NB4 (cell line): ENCODE data around the gene NCBP2.

Experiments used
- MYC ChIP-seq: IDR thresholded peaks from 2 replicates; pipeline ENCODE4 v1.6.1; 2011; ENCODE audit warnings: low read depth, low read length
- POLR2A ChIP-seq: IDR thresholded peaks from 2 replicates; pipeline ENCODE4 v1.6.1; 2011; ENCODE audit warnings: mild to moderate bottlenecking; ENCODE audit not compliant: insufficient read length; ENCODE audit errors: extremely low read depth
- TF ChIP-seq, protein P1 (sequence below): IDR thresholded peaks from one replicate; pipeline ENCODE4 v1.5.1; 2012; ENCODE audit warnings: low read depth, low read length
- TF ChIP-seq, protein P2 (sequence below): IDR thresholded peaks from 2 replicates; pipeline ENCODE4 v1.6.1; 2011; ENCODE audit warnings: low read depth, low read length

DNA sequence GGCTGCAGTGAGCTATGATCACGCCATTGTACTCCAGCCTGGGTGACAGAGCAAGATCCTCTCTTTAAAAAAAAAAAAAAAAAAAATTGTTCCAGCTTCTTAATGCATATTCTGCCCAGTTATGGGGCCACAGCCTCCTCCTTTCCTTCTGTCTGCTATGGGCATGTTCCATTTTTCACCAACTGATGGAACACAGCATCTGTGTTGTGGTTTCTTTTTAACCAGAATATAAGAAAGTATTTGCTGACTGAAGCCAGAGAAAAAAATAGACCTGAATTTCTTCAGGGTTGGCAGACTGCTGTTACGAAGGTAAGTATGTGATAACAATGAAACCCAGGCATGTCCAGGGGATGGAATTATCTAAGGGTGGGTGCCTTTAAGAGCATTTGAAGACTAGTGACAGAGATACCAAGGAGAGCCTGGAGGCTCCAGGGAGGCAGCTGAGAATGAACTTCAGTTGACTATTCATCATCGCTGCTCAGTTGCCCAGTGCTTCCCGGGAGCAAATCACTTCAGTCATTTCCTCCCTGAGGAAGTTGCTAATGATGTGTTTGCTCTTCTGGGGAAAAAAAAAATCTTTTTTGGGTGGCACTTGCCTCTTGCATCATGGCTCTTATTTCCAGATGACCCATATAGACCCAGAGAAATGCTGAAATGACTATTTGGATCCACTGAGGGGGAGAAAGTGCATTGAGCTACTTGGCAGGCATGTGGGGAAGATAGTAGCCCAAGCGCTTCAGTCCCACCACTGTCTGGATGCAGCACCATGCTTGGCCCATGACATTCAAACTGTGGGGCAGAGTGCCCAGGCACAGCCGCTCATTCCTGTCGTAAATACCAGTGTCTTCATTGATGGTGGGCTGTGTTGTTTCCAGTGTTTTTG, 14.5 kb downstream of the NCBP2 start:
- TF ChIP-seq, protein P1, sequence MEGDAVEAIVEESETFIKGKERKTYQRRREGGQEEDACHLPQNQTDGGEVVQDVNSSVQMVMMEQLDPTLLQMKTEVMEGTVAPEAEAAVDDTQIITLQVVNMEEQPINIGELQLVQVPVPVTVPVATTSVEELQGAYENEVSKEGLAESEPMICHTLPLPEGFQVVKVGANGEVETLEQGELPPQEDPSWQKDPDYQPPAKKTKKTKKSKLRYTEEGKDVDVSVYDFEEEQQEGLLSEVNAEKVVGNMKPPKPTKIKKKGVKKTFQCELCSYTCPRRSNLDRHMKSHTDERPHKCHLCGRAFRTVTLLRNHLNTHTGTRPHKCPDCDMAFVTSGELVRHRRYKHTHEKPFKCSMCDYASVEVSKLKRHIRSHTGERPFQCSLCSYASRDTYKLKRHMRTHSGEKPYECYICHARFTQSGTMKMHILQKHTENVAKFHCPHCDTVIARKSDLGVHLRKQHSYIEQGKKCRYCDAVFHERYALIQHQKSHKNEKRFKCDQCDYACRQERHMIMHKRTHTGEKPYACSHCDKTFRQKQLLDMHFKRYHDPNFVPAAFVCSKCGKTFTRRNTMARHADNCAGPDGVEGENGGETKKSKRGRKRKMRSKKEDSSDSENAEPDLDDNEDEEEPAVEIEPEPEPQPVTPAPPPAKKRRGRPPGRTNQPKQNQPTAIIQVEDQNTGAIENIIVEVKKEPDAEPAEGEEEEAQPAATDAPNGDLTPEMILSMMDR, result no peak
- no peak for TF ChIP-seq POLR2A
- TF ChIP-seq, protein P2, sequence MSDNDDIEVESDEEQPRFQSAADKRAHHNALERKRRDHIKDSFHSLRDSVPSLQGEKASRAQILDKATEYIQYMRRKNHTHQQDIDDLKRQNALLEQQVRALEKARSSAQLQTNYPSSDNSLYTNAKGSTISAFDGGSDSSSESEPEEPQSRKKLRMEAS, result no peak
- no peak for TF ChIP-seq MYC
